Naive B cell (primary cell): ENCODE data around the gene SYT8. TPM values are rescaled to one million over a fixed set of nuclear protein-coding genes. Genes with fewer than 3 reads are reported as not detected.
"Not testable (repeated sequence)": the region's sequence is repeated elsewhere in the genome, so short reads cannot be mapped to it uniquely, and the experiment has no call there.

Experiments
- ATAC-seq, 2 donors: fragments of 150-1000 bp; cut with Tn5 transposase; 2 replicates each; pipeline ENCODE4 v1.10.0; 2021; ENCODE audit warnings: low read depth in 2 of 2, mild to moderate bottlenecking in 2 of 2, moderate library complexity in 2 of 2
- DNase-seq: peaks from one replicate; pipeline ENCODE4 v3.0.0; 2022
- H3K27ac Mint-ChIP-seq, 6 donors: one replicate each; pipeline ENCODE4 v1.8.0; 2020 to 2022; ENCODE audit warnings: mild to moderate bottlenecking in 6 of 6, mixed read lengths in 6 of 6, moderate library complexity in 5 of 6, inconsistent platforms in 2 of 6
- H3K27me3 Mint-ChIP-seq, 3 donors: one replicate each; pipeline ENCODE4 v1.8.0; 2021 to 2022; ENCODE audit warnings: mixed read lengths in 3 of 3, mild to moderate bottlenecking in 1 of 3
- H3K36me3 Mint-ChIP-seq, 2 donors: one replicate each; pipeline ENCODE4 v1.8.0; 2020 to 2022; ENCODE audit warnings: mixed read lengths in 2 of 2, inconsistent platforms in 1 of 2, mild to moderate bottlenecking in 1 of 2
- H3K4me1 Mint-ChIP-seq, 3 donors: one replicate each; pipeline ENCODE4 v1.8.0; 2020 to 2022; ENCODE audit warnings: mixed read lengths in 3 of 3, inconsistent platforms in 1 of 3, mild to moderate bottlenecking in 1 of 3, moderate library complexity in 1 of 3
- H3K4me3 Mint-ChIP-seq, 8 donors: one replicate each; pipeline ENCODE4 v1.8.0; 2020 to 2022; ENCODE audit warnings: mild to moderate bottlenecking in 8 of 8, mixed read lengths in 8 of 8, moderate library complexity in 8 of 8, inconsistent platforms in 2 of 8
- H3K9me3 Mint-ChIP-seq, 7 donors: one replicate each; pipeline ENCODE4 v1.8.0; 2020 to 2022; ENCODE audit warnings: mixed read lengths in 7 of 7, mild to moderate bottlenecking in 5 of 7, inconsistent platforms in 2 of 7, moderate library complexity in 1 of 7
- polyA plus RNA-seq, 6 donors: library from polyadenylated mRNA; unstranded; fragments of 300-500 nt; fragmentation: Illumina TruSeq; gene quantifications; one replicate each; pipeline ENCODE4 v1.2.3, GENCODE V29; 2021; ENCODE audit warnings: low read depth in 6 of 6

SYT8 gene
- polyA plus RNA-seq, 6 donors from 2014 or later: not detected

GRCh38 chr11:1810761-1811160, 24.0 kb upstream of the SYT8 start:
- no peak for DNase-seq
- H3K4me1 Mint-ChIP-seq: no peaks in the 10 kb centered on the region

DNA sequence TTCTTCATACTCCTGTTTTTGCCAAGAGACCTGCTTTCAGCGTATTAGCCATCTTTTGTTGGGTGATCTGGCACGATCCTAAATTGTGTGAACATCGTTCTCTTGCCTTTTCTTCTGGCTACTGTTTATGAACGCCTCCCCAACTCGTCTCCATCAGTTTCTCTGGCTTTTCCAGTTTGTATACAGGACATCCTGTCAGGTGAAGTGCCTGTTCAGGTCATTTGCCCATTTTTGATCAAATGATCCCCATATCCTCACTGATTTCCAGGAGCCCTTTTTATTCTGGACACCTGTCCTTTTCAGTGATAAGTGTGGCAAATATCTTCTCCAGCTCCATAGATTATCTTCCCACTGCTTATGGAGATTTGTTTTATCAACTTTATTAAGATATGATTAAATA, 22.5 kb upstream of the SYT8 start:
- Mint-ChIP-seq H3K9me3 (peaks cover 0 to 14% (median 1%) of the 10 kb centered on the region in 7 donors), H3K27ac (no peak overlapping the region), H3K27me3 (peaks cover 17 to 52% (median 41%) of the 10 kb centered on the region in 3 donors), H3K4me3 (no peak overlapping the region), H3K36me3 (no peaks in the 10 kb centered on the region), H3K4me1 (no peaks in the 10 kb centered on the region)
- ATAC-seq: no peak
- no peak for DNase-seq

More at GRCh38 chr11:1810761-1811160, 24.0 kb upstream of the SYT8 start:
- Mint-ChIP-seq H3K36me3 (no peaks in the 10 kb centered on the region), H3K9me3 (peaks cover 0 to 10% (median 0%) of the 10 kb centered on the region in 7 donors), H3K4me3 (no peak overlapping the region), H3K27me3 (peaks cover 17 to 51% (median 41%) of the 10 kb centered on the region in 3 donors), H3K27ac (no peak overlapping the region)
- ATAC-seq: no peak

DNA sequence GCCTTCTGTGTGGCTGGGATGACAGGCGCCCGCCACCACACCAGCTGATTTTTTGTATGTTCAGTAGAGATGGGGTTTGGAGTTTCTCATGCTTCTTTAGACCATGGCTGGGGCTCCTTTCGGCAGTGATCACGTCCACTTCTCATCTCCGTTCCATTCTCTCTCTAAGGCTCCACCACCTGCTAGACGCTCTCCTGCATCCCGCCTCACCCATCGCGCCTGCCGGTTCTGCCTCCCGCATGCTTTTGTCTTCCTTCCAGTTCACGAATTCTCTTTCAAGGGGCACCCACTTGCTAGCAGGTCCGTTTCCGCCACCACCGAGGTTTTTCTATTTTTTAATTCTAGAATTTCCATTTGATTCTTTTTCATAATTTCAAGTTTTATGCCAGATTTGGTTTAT, 22.0 kb upstream of the SYT8 start:
- Mint-ChIP-seq H3K27ac (no peak overlapping the region), H3K4me1 (no peaks in the 10 kb centered on the region), H3K4me3 (no peak overlapping the region), H3K27me3 (peaks cover 17 to 46% (median 36%) of the 10 kb centered on the region in 3 donors), H3K36me3 (no peaks in the 10 kb centered on the region), H3K9me3 (peaks cover 0 to 19% (median 5%) of the 10 kb centered on the region in 7 donors)
- ATAC-seq: no peak
- DNase-seq: no peak

DNA sequence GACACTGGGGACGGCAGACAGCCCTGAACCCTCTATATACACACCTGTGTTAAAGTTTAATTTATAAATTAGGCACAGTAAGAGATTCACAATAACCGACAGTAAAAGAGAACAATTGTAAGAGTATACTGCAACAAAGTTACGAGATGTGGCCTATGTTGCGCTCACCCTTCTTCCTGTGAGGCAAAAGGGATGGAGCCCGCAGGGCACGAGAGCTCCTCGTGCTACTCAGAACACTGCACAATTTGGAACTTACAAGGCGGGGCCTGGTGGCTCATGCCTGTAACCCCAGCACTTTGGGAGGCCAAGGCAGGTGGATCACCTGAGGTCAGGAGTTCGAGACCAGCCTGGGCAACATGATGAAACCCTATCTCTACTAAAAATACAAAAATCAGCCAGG, 21.4 kb upstream of the SYT8 start:
- Mint-ChIP-seq H3K27me3 (peaks cover 17 to 41% (median 31%) of the 10 kb centered on the region in 3 donors), H3K9me3 (peaks cover 0 to 24% (median 7%) of the 10 kb centered on the region in 7 donors)
- ATAC-seq, H3K4me3 Mint-ChIP-seq, DNase-seq, H3K4me1 Mint-ChIP-seq, H3K27ac Mint-ChIP-seq, H3K36me3 Mint-ChIP-seq: not testable (repeated sequence)

- DNase-seq (no peak), ATAC-seq (no peak)
- Mint-ChIP-seq H3K36me3 (no peaks in the 10 kb centered on the region), H3K27ac (no peak overlapping the region), H3K4me3 (peak overlapping the region in 1 of 8 donors; percentile 42), H3K9me3 (peaks cover 0 to 37% (median 12%) of the 10 kb centered on the region in 7 donors), H3K4me1 (no peaks in the 10 kb centered on the region), H3K27me3 (peaks cover 8 to 35% (median 21%) of the 10 kb centered on the region in 3 donors)
Measured at GRCh38 chr11:1814691-1815090, 20.1 kb upstream of the SYT8 start.

DNA sequence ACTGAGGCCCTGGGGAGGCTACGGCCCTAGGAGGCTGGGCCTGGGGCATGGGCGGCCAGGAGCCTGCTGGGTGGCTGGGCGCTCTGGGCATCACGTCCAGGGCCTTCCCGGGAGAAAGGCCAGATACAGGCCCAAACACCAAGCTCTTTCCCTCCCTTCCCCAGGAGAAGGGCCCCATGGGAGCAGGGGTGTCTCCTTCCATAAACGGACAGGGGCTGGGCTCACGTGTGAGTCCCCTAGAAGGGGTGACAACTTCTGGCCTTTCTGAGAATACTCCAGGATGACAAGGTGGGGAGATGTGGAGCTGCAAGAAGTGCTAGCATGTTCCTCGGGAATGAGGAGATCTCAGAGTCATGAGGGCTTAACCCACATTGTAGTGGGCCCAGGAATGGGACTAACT, 19.5 kb upstream of the SYT8 start:
- H3K4me1 Mint-ChIP-seq: no peaks in the 10 kb centered on the region
- H3K9me3 Mint-ChIP-seq: peaks cover 0 to 43% (median 14%) of the 10 kb centered on the region in 7 donors
- no peak overlapping the region for H3K4me3 Mint-ChIP-seq
- H3K36me3 Mint-ChIP-seq: no peaks in the 10 kb centered on the region
- ATAC-seq: no peak
- peaks cover 11 to 36% (median 23%) of the 10 kb centered on the region in 3 donors for H3K27me3 Mint-ChIP-seq
- H3K27ac Mint-ChIP-seq: no peak overlapping the region
- DNase-seq: no peak

DNA sequence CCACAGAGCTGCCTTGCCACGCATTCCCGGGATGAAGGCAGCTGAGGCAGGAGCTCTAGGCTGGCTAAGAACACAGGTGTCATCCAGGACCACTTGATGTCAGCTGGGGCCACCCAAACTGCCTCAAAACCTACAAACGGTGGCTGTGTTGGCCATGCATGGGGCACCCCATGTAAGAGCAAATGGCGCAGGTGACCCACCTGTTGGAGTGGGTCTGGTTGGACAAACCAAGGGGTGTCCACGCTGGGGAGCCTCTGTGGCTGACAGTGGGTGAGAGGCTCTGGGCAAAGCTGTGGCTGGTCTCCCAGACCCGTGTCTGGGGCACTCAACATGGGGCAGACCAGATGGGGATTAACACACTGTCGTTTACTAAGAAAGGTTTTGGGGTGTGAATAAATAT, 19.0 kb upstream of the SYT8 start:
- peaks cover 0 to 44% (median 15%) of the 10 kb centered on the region in 7 donors for H3K9me3 Mint-ChIP-seq
- no peaks in the 10 kb centered on the region for H3K36me3 Mint-ChIP-seq
- ATAC-seq (no peak), DNase-seq (no peak)
- H3K4me1 Mint-ChIP-seq: no peaks in the 10 kb centered on the region
- no peak overlapping the region for H3K4me3 Mint-ChIP-seq
- H3K27me3 Mint-ChIP-seq: peaks cover 7 to 41% (median 23%) of the 10 kb centered on the region in 3 donors
- no peak overlapping the region for H3K27ac Mint-ChIP-seq

- peaks cover 6 to 44% (median 15%) of the 10 kb centered on the region in 7 donors for H3K9me3 Mint-ChIP-seq
- ATAC-seq (no peak), DNase-seq (no peak)
Measured at GRCh38 chr11:1817000-1817399, 17.8 kb upstream of the SYT8 start.

GRCh38 chr11:1817511-1817910, 17.3 kb upstream of the SYT8 start:
- ATAC-seq (no peak), DNase-seq (no peak)
- Mint-ChIP-seq H3K4me3 (peak overlapping the region in 1 of 8 donors; percentile 16), H3K4me1 (no peaks in the 10 kb centered on the region), H3K36me3 (no peaks in the 10 kb centered on the region), H3K27me3 (peaks cover 17 to 50% (median 32%) of the 10 kb centered on the region in 3 donors), H3K9me3 (peaks cover 6 to 40% (median 13%) of the 10 kb centered on the region in 7 donors), H3K27ac (no peak overlapping the region)

More at GRCh38 chr11:1817000-1817399, 17.8 kb upstream of the SYT8 start:
- Mint-ChIP-seq H3K4me1 (no peaks in the 10 kb centered on the region), H3K27me3 (peaks cover 15 to 53% (median 35%) of the 10 kb centered on the region in 3 donors), H3K27ac (no peak overlapping the region), H3K36me3 (no peaks in the 10 kb centered on the region), H3K4me3 (no peak overlapping the region)

- ATAC-seq: no peak
- no peaks in the 10 kb centered on the region for H3K4me1 Mint-ChIP-seq
- peaks cover 6 to 34% (median 13%) of the 10 kb centered on the region in 7 donors for H3K9me3 Mint-ChIP-seq
- no peak for DNase-seq
- H3K36me3 Mint-ChIP-seq: no peaks in the 10 kb centered on the region
- H3K4me3 Mint-ChIP-seq: no peak overlapping the region
- no peak overlapping the region for H3K27ac Mint-ChIP-seq
- H3K27me3 Mint-ChIP-seq: peaks cover 17 to 38% (median 28%) of the 10 kb centered on the region in 3 donors
Measured at GRCh38 chr11:1819074-1819473, 15.7 kb upstream of the SYT8 start.

DNA sequence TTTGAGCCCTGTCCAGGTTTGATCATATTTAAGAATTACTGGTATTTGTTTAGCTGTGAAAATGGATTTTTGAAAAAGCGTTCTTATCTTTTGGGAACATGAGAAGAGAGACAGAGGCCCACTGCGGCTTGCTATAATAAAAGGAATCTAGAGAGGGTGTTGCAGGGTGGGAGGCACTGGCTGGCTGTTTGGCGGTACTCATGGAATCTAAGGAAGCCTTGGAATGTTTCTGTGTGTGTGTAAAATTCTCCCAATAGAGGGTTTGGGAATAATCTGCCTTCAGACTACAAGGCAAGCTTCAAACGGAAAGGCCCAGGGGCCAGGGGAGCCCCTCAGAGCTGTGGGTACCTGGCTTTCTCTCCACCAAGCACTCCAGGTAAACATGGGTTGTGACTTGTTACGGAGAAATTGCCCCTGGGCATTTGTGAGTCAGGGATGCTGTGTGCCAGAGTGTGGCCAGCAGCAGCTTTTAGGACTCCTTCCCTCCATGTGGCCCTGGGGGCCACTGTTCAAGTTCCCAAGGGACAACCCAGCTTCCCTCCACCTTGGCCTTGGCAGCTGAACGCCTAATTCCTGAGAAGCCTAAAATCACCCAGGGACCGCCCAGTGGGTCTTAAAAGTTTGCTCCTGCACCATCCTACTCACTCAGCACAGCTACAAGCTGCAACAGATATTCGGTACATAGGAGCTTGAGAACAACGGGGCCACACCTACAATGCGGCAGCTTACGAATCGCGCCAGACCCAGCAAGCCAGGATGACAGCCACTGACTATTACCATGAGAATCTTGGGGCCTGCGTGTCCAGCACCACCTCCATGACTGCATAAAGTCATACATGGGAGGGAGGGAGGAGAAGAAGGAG, 14.1 kb upstream of the SYT8 start:
- Mint-ChIP-seq H3K36me3 (no peaks in the 10 kb centered on the region), H3K9me3 (peaks cover 6 to 34% (median 13%) of the 10 kb centered on the region in 7 donors), H3K4me3 (no peak overlapping the region), H3K27me3 (peaks cover 17 to 34% (median 34%) of the 10 kb centered on the region in 3 donors), H3K4me1 (no peaks in the 10 kb centered on the region), H3K27ac (no peak overlapping the region)
- no peak for ATAC-seq
- no peak for DNase-seq

DNA sequence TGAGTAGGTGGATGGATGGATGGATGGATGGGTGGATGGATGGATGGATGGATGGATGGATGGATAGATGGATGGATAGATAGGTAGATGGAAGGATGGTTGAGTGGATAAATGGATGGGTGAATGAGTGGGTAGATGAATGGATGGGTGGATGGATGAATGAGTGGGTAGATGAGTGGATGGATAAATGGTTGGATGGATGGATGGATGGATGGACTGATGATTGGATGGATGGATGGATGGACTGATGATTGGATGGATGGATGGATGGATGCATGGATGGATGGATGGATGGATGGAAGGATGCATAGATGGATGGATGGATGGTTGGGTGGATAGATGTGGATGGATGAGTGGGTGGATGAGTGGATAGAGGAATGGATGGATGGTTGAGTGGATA, 13.2 kb upstream of the SYT8 start:
- H3K4me3 Mint-ChIP-seq: no peak overlapping the region
- peaks cover 17 to 34% (median 32%) of the 10 kb centered on the region in 3 donors for H3K27me3 Mint-ChIP-seq
- H3K9me3 Mint-ChIP-seq: peaks cover 6 to 34% (median 13%) of the 10 kb centered on the region in 7 donors
- ATAC-seq: no peak
- no peaks in the 10 kb centered on the region for H3K4me1 Mint-ChIP-seq
- no peaks in the 10 kb centered on the region for H3K36me3 Mint-ChIP-seq
- no peak for DNase-seq
- peak overlapping the region in 1 of 6 donors; percentile 12 for H3K27ac Mint-ChIP-seq

- no peaks in the 10 kb centered on the region for H3K36me3 Mint-ChIP-seq
- peak overlapping the region in 1 of 8 donors; percentile 5 for H3K4me3 Mint-ChIP-seq
- H3K27ac Mint-ChIP-seq: no peak overlapping the region
- peaks cover 17 to 44% (median 41%) of the 10 kb centered on the region in 3 donors for H3K27me3 Mint-ChIP-seq
- DNase-seq (no peak), ATAC-seq (no peak)
- H3K9me3 Mint-ChIP-seq: peaks cover 2 to 25% (median 10%) of the 10 kb centered on the region in 7 donors
- H3K4me1 Mint-ChIP-seq: no peaks in the 10 kb centered on the region
Measured at GRCh38 chr11:1822648-1823375, 12.0 kb upstream of the SYT8 start.
